ENCODE measurements around the gene SYPL1.

- no peak for TF ChIP-seq POLR2A (IDR thresholded peaks at IDR 0.05; ENCODE audit: low read depth, low read length)
- no peak for TF ChIP-seq MAX (IDR thresholded peaks at IDR 0.05; ENCODE audit: insufficient read depth, insufficient read length)
- no peak for TF ChIP-seq CTCF (IDR thresholded peaks at IDR 0.05; ENCODE audit: extremely low read depth in 1 of 2, insufficient read depth in 1 of 2, low read depth in 1 of 2, low read length in 2 of 2)
- TF ChIP-seq POLR2AphosphoS5 (IDR thresholded peaks at IDR 0.05; ENCODE audit: insufficient read depth, low read depth, low read length) = no peak
- no peak for TF ChIP-seq GATA2 (IDR thresholded peaks at IDR 0.05; ENCODE audit: insufficient read depth, insufficient read length, low read depth, low read length)
- TF ChIP-seq MYC (IDR thresholded peaks at IDR 0.05; ENCODE audit: low read depth, low read length) = no peak
- no peak for TF ChIP-seq EZH2 (IDR thresholded peaks at IDR 0.05; ENCODE audit: borderline replicate concordance, low read depth, low read length, severe bottlenecking)
Observed at GRCh38 chr7:106074257-106074656, 37.9 kb downstream of the SYPL1 start.

All from endothelial cell of umbilical vein (primary cell).